Measurements from ENCODE around the gene ATXN10.

ATXN10 gene

GRCh38 chr22:45834241-45834640, 162.6 kb downstream of the ATXN10 start:
- H3K27ac ChIP-seq (ENCODE audit: poor library complexity, severe bottlenecking): no peak overlapping the region
- no peak for TF ChIP-seq CTCF (IDR thresholded peaks at IDR 0.05; ENCODE audit: poor library complexity, severe bottlenecking)
- DNase-seq (ENCODE audit: low spot score): no peak

GRCh38 chr22:45834795-45835194, 163.2 kb downstream of the ATXN10 start:
- no peak overlapping the region for H3K27ac ChIP-seq (ENCODE audit: poor library complexity, severe bottlenecking)
- no peaks in the 10 kb centered on the region for H3K9me3 ChIP-seq (ENCODE audit: severe bottlenecking)
- peaks cover 6% of the 10 kb centered on the region; the same call in 1 of the 2 replicates for H3K36me3 ChIP-seq (ENCODE audit: low read depth)
- no peak overlapping the region for H3K4me3 ChIP-seq (ENCODE audit: severe bottlenecking)
- peaks cover 31% of the 10 kb centered on the region for H3K4me1 ChIP-seq (ENCODE audit: insufficient read depth, poor library complexity, severe bottlenecking)
- no peak for DNase-seq (ENCODE audit: low spot score)
- no peak for TF ChIP-seq CTCF (IDR thresholded peaks at IDR 0.05; ENCODE audit: poor library complexity, severe bottlenecking)
- no peak for ATAC-seq (ENCODE audit: low read depth)
- H3K27me3 ChIP-seq (ENCODE audit: insufficient read depth, poor library complexity, severe bottlenecking): no peaks in the 10 kb centered on the region

More at GRCh38 chr22:45834241-45834640, 162.6 kb downstream of the ATXN10 start:
- Histone ChIP-seq H3K27me3 (ENCODE audit: insufficient read depth, poor library complexity, severe bottlenecking) (no peaks in the 10 kb centered on the region), H3K4me1 (ENCODE audit: insufficient read depth, poor library complexity, severe bottlenecking) (peaks cover 31% of the 10 kb centered on the region), H3K36me3 (ENCODE audit: low read depth) (peaks cover 1% of the 10 kb centered on the region; the same call in 1 of the 2 replicates), H3K4me3 (ENCODE audit: severe bottlenecking) (no peak overlapping the region), H3K9me3 (ENCODE audit: severe bottlenecking) (no peaks in the 10 kb centered on the region)
- ATAC-seq (ENCODE audit: low read depth): no peak

GRCh38 chr22:45836418-45837169, 165.0 kb downstream of the ATXN10 start:
- H3K27ac ChIP-seq (ENCODE audit: poor library complexity, severe bottlenecking): no peak overlapping the region
- no peak for ATAC-seq (ENCODE audit: low read depth)
- no peak for TF ChIP-seq CTCF (IDR thresholded peaks at IDR 0.05; ENCODE audit: poor library complexity, severe bottlenecking)
- no peak for DNase-seq (ENCODE audit: low spot score)
- H3K4me1 ChIP-seq (ENCODE audit: insufficient read depth, poor library complexity, severe bottlenecking): peaks cover 15% of the 10 kb centered on the region
- no peaks in the 10 kb centered on the region for H3K9me3 ChIP-seq (ENCODE audit: severe bottlenecking)
- H3K4me3 ChIP-seq (ENCODE audit: severe bottlenecking): no peak overlapping the region
- H3K36me3 ChIP-seq (ENCODE audit: low read depth): peaks cover 6% of the 10 kb centered on the region; the same call in 1 of the 2 replicates
- H3K27me3 ChIP-seq (ENCODE audit: insufficient read depth, poor library complexity, severe bottlenecking): no peaks in the 10 kb centered on the region

GRCh38 chr22:45837508-45837907, 165.9 kb downstream of the ATXN10 start:
- no peaks in the 10 kb centered on the region for H3K27me3 ChIP-seq (ENCODE audit: insufficient read depth, poor library complexity, severe bottlenecking)
- H3K36me3 ChIP-seq (ENCODE audit: low read depth): peaks cover 6% of the 10 kb centered on the region; the same call in 1 of the 2 replicates
- H3K9me3 ChIP-seq (ENCODE audit: severe bottlenecking): no peaks in the 10 kb centered on the region
- DNase-seq (ENCODE audit: low spot score): no peak
- H3K27ac ChIP-seq (ENCODE audit: poor library complexity, severe bottlenecking): no peak overlapping the region
- H3K4me1 ChIP-seq (ENCODE audit: insufficient read depth, poor library complexity, severe bottlenecking): peaks cover 6% of the 10 kb centered on the region
- no peak for TF ChIP-seq CTCF (IDR thresholded peaks at IDR 0.05; ENCODE audit: poor library complexity, severe bottlenecking)
- H3K4me3 ChIP-seq (ENCODE audit: severe bottlenecking): no peak overlapping the region
- no peak for ATAC-seq (ENCODE audit: low read depth)

GRCh38 chr22:45838305-45838887, 166.8 kb downstream of the ATXN10 start:
- Histone ChIP-seq H3K27me3 (ENCODE audit: insufficient read depth, poor library complexity, severe bottlenecking) (no peaks in the 10 kb centered on the region), H3K9me3 (ENCODE audit: severe bottlenecking) (no peaks in the 10 kb centered on the region), H3K4me3 (ENCODE audit: severe bottlenecking) (no peak overlapping the region), H3K36me3 (ENCODE audit: low read depth) (peaks cover 13% of the 10 kb centered on the region), H3K4me1 (ENCODE audit: insufficient read depth, poor library complexity, severe bottlenecking) (peaks cover under 1% of the 10 kb centered on the region), H3K27ac (ENCODE audit: poor library complexity, severe bottlenecking) (no peak overlapping the region)
- ATAC-seq (ENCODE audit: low read depth): no peak
- no peak for DNase-seq (ENCODE audit: low spot score)
- no peak for TF ChIP-seq CTCF (IDR thresholded peaks at IDR 0.05; ENCODE audit: poor library complexity, severe bottlenecking)

All from RWPE2 (cell line).